ENCODE results near the gene RAB6A.
A peak's percentile ranks its signal among the peaks of the same experiment; 100 is the strongest.
"Not testable (repeated sequence)": the region's sequence is repeated elsewhere in the genome, so short reads cannot be mapped to it uniquely, and the experiment has no call there.

The RAB6A gene

GRCh38 chr11:73748300-73748699 lies 12.6 kb downstream of the RAB6A start:
- Histone ChIP-seq H3K36me3 (ENCODE audit: insufficient read depth, low read length) (no peaks in the 10 kb centered on the region), H3K4me3 (no peak overlapping the region), H3K9me3 (ENCODE audit: low read depth, low read length) (no peaks in the 10 kb centered on the region), H3K27ac (no peak overlapping the region), H3K9ac (ENCODE audit: insufficient read length) (no peak overlapping the region)
- no peak for DNase-seq (ENCODE audit: low read depth, low spot score)
- no peak for TF ChIP-seq POLR2AphosphoS5 (IDR thresholded peaks at IDR 0.05; ENCODE audit: borderline replicate concordance, low read depth, low read length)
- no peak for TF ChIP-seq FOXP2 (optimal IDR thresholded peaks at IDR 0.05; ENCODE audit: control extremely low read depth, extremely low read length, insufficient read depth)
- TF ChIP-seq EZH2 (IDR thresholded peaks at IDR 0.05) = no peak

GRCh38 chr11:73747762-73748161 lies 13.1 kb downstream of the RAB6A start:
- Histone ChIP-seq H3K4me3 (no peak overlapping the region), H3K36me3 (ENCODE audit: insufficient read depth, low read length) (no peaks in the 10 kb centered on the region), H3K9ac (ENCODE audit: insufficient read length) (no peak overlapping the region), H3K9me3 (ENCODE audit: low read depth, low read length) (no peaks in the 10 kb centered on the region), H3K27ac (no peak overlapping the region)
- TF ChIP-seq EZH2 (IDR thresholded peaks at IDR 0.05) (no peak), POLR2AphosphoS5 (IDR thresholded peaks at IDR 0.05; ENCODE audit: borderline replicate concordance, low read depth, low read length) (no peak), FOXP2 (optimal IDR thresholded peaks at IDR 0.05; ENCODE audit: control extremely low read depth, extremely low read length, insufficient read depth) (no peak)
- no peak for DNase-seq (ENCODE audit: low read depth, low spot score)

DNA sequence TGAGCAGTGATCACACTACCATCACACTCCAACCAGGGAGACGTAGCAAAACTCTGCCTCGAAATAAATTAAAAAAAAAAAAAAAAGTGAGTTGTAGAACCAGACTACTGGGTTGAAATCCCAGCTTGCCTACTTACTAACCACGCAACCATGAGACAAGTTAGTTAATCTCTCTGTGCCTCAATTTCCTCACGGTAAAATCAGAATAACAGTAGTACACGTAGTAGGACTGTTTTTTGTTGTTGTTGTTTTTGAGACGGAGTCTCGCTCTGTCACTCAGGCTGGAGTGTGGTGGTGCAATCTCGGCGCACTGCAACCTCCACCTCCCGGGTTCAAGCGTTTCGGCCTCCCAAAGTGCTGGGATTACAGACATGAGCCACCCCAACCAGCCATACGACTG lies 14.2 kb downstream of the RAB6A start:
- H3K36me3 ChIP-seq (ENCODE audit: insufficient read depth, low read length) = no peaks in the 10 kb centered on the region
- no peak for DNase-seq (ENCODE audit: low read depth, low spot score)
- no peaks in the 10 kb centered on the region for H3K9me3 ChIP-seq (ENCODE audit: low read depth, low read length)
- TF ChIP-seq POLR2AphosphoS5 (IDR thresholded peaks at IDR 0.05; ENCODE audit: borderline replicate concordance, low read depth, low read length) (no peak), FOXP2 (optimal IDR thresholded peaks at IDR 0.05; ENCODE audit: control extremely low read depth, extremely low read length, insufficient read depth) (no peak), EZH2 (IDR thresholded peaks at IDR 0.05) (no peak)
- H3K4me3 ChIP-seq = no peak overlapping the region
- H3K27ac ChIP-seq = no peak overlapping the region
- no peak overlapping the region for H3K9ac ChIP-seq (ENCODE audit: insufficient read length)

- Histone ChIP-seq H3K27ac (no peak overlapping the region), H3K36me3 (ENCODE audit: insufficient read depth, low read length) (no peaks in the 10 kb centered on the region), H3K4me3 (no peak overlapping the region), H3K9me3 (ENCODE audit: low read depth, low read length) (no peaks in the 10 kb centered on the region), H3K9ac (ENCODE audit: insufficient read length) (no peak overlapping the region)
- TF ChIP-seq POLR2AphosphoS5 (IDR thresholded peaks at IDR 0.05; ENCODE audit: borderline replicate concordance, low read depth, low read length) (no peak), FOXP2 (optimal IDR thresholded peaks at IDR 0.05; ENCODE audit: control extremely low read depth, extremely low read length, insufficient read depth) (no peak), EZH2 (IDR thresholded peaks at IDR 0.05) (no peak)
- no peak for DNase-seq (ENCODE audit: low read depth, low spot score)
These were observed 17.8 kb downstream of the RAB6A start for GRCh38 chr11:73743045-73743444.

GRCh38 chr11:73735959-73736358 lies 24.9 kb downstream of the RAB6A start:
- not testable (repeated sequence) for DNase-seq (ENCODE audit: low read depth, low spot score); H3K36me3 ChIP-seq (ENCODE audit: insufficient read depth, low read length); H3K9me3 ChIP-seq (ENCODE audit: low read depth, low read length); H3K4me3 ChIP-seq; H3K9ac ChIP-seq (ENCODE audit: insufficient read length)
- peak overlapping the region; percentile 7; the same call in 1 of the 2 replicates for H3K27ac ChIP-seq

DNA sequence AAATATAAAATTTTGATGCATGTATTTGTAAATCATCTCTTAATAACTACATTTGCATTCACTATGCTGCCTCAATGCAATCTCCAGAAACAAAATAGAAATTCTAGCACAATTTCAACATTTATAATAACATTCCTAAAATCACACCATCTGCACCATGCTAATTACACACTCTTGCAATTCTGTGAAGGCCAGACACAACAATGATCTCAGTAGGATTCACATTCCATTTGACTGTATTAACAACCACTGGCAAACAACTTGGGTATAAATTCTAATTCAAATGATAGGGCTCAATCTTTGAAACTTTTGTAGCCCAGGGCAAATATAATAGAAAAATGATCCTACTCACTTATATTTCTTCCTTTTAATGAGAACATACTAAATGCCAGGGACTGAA lies 25.9 kb downstream of the RAB6A start:
- no peak for DNase-seq (ENCODE audit: low read depth, low spot score)
- Histone ChIP-seq H3K27ac (peak overlapping the region; percentile 7; the same call in 1 of the 2 replicates), H3K9ac (ENCODE audit: insufficient read length) (no peak overlapping the region), H3K9me3 (ENCODE audit: low read depth, low read length) (no peaks in the 10 kb centered on the region), H3K36me3 (ENCODE audit: insufficient read depth, low read length) (0 out of 2 replicates have a peak, but pooled peaks cover 7% of the 10 kb centered on the region), H3K4me3 (no peak overlapping the region)
- TF ChIP-seq FOXP2 (optimal IDR thresholded peaks at IDR 0.05; ENCODE audit: control extremely low read depth, extremely low read length, insufficient read depth) (no peak), EZH2 (IDR thresholded peaks at IDR 0.05) (no peak), POLR2AphosphoS5 (IDR thresholded peaks at IDR 0.05; ENCODE audit: borderline replicate concordance, low read depth, low read length) (no peak)

- not testable (repeated sequence) for H3K9me3 ChIP-seq (ENCODE audit: low read depth, low read length); H3K9ac ChIP-seq (ENCODE audit: insufficient read length); H3K4me3 ChIP-seq; H3K27ac ChIP-seq; DNase-seq (ENCODE audit: low read depth, low spot score)
- 0 out of 2 replicates have a peak, but pooled peaks cover 11% of the 10 kb centered on the region for H3K36me3 ChIP-seq (ENCODE audit: insufficient read depth, low read length)
These were observed 26.9 kb downstream of the RAB6A start for GRCh38 chr11:73734011-73734410.

GRCh38 chr11:73732936-73733335 lies 27.9 kb downstream of the RAB6A start:
- not testable (repeated sequence) for H3K4me3 ChIP-seq; H3K27ac ChIP-seq; DNase-seq (ENCODE audit: low read depth, low spot score); H3K9ac ChIP-seq (ENCODE audit: insufficient read length); H3K9me3 ChIP-seq (ENCODE audit: low read depth, low read length)
- 0 out of 2 replicates have a peak, but pooled peaks cover 11% of the 10 kb centered on the region for H3K36me3 ChIP-seq (ENCODE audit: insufficient read depth, low read length)

DNA sequence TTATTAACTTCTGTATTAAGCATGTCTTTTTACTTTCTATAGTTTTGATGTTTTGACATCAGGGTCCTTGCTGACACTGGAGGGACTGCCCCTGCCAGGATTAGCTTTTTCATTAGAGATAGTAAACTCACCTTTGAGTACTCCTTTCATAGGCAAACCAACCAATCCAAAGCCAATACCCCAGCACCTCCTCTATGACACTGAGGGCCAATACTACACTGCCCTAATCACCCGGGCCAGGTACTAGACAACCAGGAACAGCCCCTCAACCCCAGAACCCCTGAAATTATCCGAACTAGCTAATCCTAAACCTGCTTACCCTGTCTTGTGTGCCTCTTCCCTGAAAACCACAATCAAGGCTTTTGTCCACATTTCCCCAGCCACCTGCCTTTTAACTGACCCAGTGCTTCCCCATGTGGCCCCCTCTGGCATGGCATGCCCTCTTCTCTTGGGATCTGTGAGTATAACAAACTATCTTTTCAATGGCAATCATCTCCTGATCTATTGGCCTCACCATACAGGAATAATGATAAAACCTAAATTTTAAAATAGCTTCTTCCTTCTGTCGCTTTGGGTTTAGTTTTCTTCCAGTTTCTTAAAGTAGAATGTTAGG lies 31.2 kb downstream of the RAB6A start:
- DNase-seq (ENCODE audit: low read depth, low spot score) = no peak
- TF ChIP-seq FOXP2 (optimal IDR thresholded peaks at IDR 0.05; ENCODE audit: control extremely low read depth, extremely low read length, insufficient read depth) = no peak
- TF ChIP-seq EZH2 (IDR thresholded peaks at IDR 0.05) = no peak
- no peak for TF ChIP-seq POLR2AphosphoS5 (IDR thresholded peaks at IDR 0.05; ENCODE audit: borderline replicate concordance, low read depth, low read length)
- peaks cover 14% of the 10 kb centered on the region for H3K36me3 ChIP-seq (ENCODE audit: insufficient read depth, low read length)

More for the DNA sequence above, 31.2 kb downstream of the RAB6A start:
- Histone ChIP-seq H3K9me3 (ENCODE audit: low read depth, low read length) (peaks cover 3% of the 10 kb centered on the region; the same call in 1 of the 2 replicates), H3K27ac (no peak overlapping the region), H3K4me3 (no peak overlapping the region), H3K9ac (ENCODE audit: insufficient read length) (no peak overlapping the region)
